ENCODE measurements around the gene NCK1.

GRCh38 chr3:136947477-136947876, 85.5 kb downstream of the NCK1 start:
- TF ChIP-seq CTCF (IDR thresholded peaks at IDR 0.05; ENCODE audit: low read depth, low read length, poor library complexity, severe bottlenecking), result no peak
- no peak for TF ChIP-seq EZH2phosphoT487 (IDR thresholded peaks at IDR 0.05; ENCODE audit: borderline replicate concordance, low read length)
